BJ (cell line): ENCODE measurements around the gene MAGED2. TPM values are rescaled to one million over a fixed set of nuclear protein-coding genes. Genes with fewer than 3 reads are reported as not detected.
"Not testable (repeated sequence)": the region's sequence is repeated elsewhere in the genome, so short reads cannot be mapped to it uniquely, and the experiment has no call there.

Experiments used
- CTCF ChIA-PET: fragments of 350-600 bp; formaldehyde crosslinking; extraction: SDS; loops from one replicate; lab custom pipeline; 2021; ENCODE audit warnings: antibody characterized with exemption, inconsistent platforms; lab: Yijun Ruan, JAX
- POLR2A ChIA-PET: fragments of 300-600 bp; sonication (Branson Sonifier 250); formaldehyde crosslinking; extraction: SDS; loops from one replicate; lab custom pipeline; 2021; ENCODE audit warnings: antibody characterized with exemption; lab: Charles Lee
- DNase-seq: peaks from one replicate; pipeline ENCODE4 v3.0.0-alpha.2; 2011; ENCODE audit warnings: low read depth
- H3K27me3 ChIP-seq: 2 replicates; pipeline ENCODE4 v1.6.0; 2011; ENCODE audit warnings: low read length; ENCODE audit not compliant: control insufficient read depth, insufficient read depth
- H3K36me3 ChIP-seq: 2 replicates; pipeline ENCODE4 v1.5.1; 2011; ENCODE audit warnings: low read length; ENCODE audit not compliant: control insufficient read depth, insufficient read depth
- H3K4me3 ChIP-seq: 2 replicates; pipeline ENCODE4 v1.5.1; 2011; ENCODE audit warnings: low read depth, mild to moderate bottlenecking, control low read depth, low read length
- CTCF ChIP-seq: IDR thresholded peaks from 2 replicates; pipeline ENCODE4 v1.5.1; 2011; ENCODE audit warnings: low read depth, mild to moderate bottlenecking, control low read depth, inconsistent platforms, low read length, moderate library complexity; ENCODE audit not compliant: insufficient read depth
- polyA plus RNA-seq: library from polyadenylated mRNA; depleted of rRNA; stranded (reverse); fragments of >200 nt; gene quantifications from 2 replicates; pipeline ENCODE4 v1.2.3, GENCODE V29; 2011

MAGED2 gene
- polyA plus RNA-seq, 1 experiment: 298 TPM

DNA sequence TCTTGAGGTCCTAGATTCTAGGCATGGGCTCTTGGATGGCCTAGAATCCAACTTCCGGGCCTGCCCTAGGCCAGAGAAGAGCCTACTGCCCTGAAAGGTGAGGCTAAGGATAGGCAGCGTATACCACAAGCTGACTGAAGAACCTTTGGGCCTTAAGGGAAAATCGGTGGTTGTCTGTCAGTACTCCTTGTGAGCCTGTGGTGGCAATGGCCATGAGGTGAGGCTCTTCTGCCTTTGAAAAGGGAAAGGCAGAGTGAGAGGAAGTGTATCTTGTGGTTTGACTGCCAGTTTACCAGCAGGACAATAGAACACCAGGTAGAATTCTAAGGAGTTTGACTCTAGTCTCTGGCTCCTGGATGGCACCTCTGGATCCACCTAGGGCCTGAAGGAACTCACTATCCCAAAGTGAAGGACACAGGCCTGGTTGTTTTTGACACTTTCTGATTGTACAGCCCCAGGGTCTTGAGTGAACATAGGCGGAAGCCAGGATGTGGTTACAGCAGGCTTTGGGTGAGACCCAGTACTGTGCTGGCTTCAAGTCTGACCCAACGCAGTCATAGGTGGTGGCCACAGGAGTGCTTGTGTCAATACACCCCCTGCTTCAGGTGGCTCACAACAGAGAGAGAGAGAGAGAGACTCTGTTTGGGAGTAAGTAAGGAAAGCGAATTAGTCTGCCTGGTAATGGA is 30.4 kb upstream of the MAGED2 start:
- POLR2A ChIA-PET: no interaction called here
- Histone ChIP-seq H3K36me3 (no peaks in the 10 kb centered on the region), H3K27me3 (no peaks in the 10 kb centered on the region), H3K4me3 (no peak overlapping the region)
- CTCF ChIA-PET: no interaction called here
- DNase-seq: no peak
- no peak for TF ChIP-seq CTCF

DNA sequence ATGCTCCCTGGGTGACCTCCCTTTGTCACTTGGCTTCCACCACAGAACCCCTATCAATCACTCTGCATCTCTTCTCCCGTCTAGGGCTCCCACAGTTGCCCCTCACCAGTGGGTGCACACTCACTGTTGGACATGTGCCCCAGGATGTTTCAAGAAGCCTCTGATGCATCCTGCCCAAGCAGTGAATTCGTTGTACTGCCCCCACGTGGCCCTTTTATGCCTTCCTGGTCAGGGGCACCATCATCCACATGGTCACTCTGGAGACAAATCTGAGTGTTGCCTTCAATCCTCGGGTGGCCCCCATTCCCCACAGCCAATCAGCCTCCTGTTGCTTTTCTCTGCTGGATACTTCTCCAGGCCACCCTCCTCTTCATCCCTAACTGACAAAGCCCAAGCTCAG is 21.6 kb upstream of the MAGED2 start:
- no peaks in the 10 kb centered on the region for H3K36me3 ChIP-seq
- CTCF ChIA-PET: no interaction called here
- no peak overlapping the region for H3K4me3 ChIP-seq
- DNase-seq: no peak
- no peaks in the 10 kb centered on the region; the same call in 1 of the 2 replicates for H3K27me3 ChIP-seq
- POLR2A ChIA-PET: no interaction called here
- 0 out of 2 replicates have a peak, but pooled peaks have one; percentile 6 for TF ChIP-seq CTCF

- no peaks in the 10 kb centered on the region; the same call in 1 of the 2 replicates for H3K27me3 ChIP-seq
- CTCF ChIA-PET: no interaction called here
- POLR2A ChIA-PET: no interaction called here
- no peaks in the 10 kb centered on the region for H3K36me3 ChIP-seq
- no peak for TF ChIP-seq CTCF
- DNase-seq: no peak
- no peak overlapping the region for H3K4me3 ChIP-seq
Measured at GRCh38 chrX:54786967-54787366, 20.6 kb upstream of the MAGED2 start.

DNA sequence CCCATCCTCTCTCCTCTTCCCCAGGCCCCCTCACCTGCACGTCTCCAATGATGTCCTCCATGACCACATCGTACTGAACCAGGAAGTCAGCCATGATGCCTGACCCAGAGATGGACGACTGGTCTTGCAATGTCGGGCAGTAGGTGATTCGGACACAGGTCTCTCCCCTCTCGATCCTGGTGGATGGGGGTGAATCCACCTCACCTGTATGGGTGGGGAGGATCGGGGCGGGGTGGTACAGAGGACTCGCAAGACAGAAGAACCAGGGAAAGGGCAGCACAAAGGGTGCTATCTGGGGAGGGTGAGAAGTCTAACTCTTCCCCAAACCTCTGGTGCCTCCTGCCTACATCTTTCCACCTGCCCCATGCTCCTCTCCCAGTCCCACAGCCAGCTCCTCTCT is 19.1 kb upstream of the MAGED2 start:
- no peak for TF ChIP-seq CTCF
- no peak for DNase-seq
- Histone ChIP-seq H3K27me3 (no peaks in the 10 kb centered on the region; the same call in 1 of the 2 replicates), H3K36me3 (no peaks in the 10 kb centered on the region), H3K4me3 (no peak overlapping the region)
- CTCF ChIA-PET: interaction anchor here (1.0 kb wide), 1 partner anchor 119 kb away, joined by 3 read pairs; no protein-coding TSS in a partner anchor
- POLR2A ChIA-PET: no interaction called here

- CTCF ChIA-PET, DNase-seq, H3K27me3 ChIP-seq, POLR2A ChIA-PET, H3K36me3 ChIP-seq, H3K4me3 ChIP-seq: not testable (repeated sequence)
Measured at GRCh38 chrX:54789405-54789804, 18.1 kb upstream of the MAGED2 start.
